ENCODE data around the gene TALDO1. TPM values are rescaled to one million over a fixed set of nuclear protein-coding genes. Genes with fewer than 3 reads are reported as not detected.

Gene TALDO1
- total RNA-seq, 1 experiment from 2014 or later = 268 TPM

DNA sequence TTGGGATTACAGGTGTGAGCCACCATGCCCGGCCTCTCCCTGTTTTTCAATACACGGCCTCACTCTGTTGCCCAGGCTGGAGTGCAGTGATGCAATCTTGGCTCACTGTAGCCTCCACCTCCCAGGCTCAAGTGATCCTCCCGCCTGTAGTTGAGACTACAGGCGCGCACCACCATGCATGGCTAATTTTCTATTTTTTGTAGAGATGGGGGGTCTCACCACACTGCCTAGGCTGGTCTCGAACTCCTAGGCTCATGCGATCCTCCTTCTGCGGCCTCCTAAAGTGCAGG lies 18.5 kb downstream of the TALDO1 start:
- H3K14ac ChIP-seq (ENCODE audit: insufficient read depth, low read length) = no peak overlapping the region
- no peaks in the 10 kb centered on the region for H3K27me3 ChIP-seq (ENCODE audit: insufficient read depth, low read length)
- no peaks in the 10 kb centered on the region for H3K4me1 ChIP-seq (ENCODE audit: insufficient read depth, low read length)
- H3K18ac ChIP-seq (ENCODE audit: insufficient read length, low read depth, low read length) = no peak overlapping the region
- H2BK15ac ChIP-seq (ENCODE audit: low read depth, low read length) = no peak overlapping the region
- DNase-seq = no peak
- H3K9me3 Mint-ChIP-seq = no peaks in the 10 kb centered on the region
- H4K5ac ChIP-seq (ENCODE audit: insufficient read length, low read depth, low read length) = no peak overlapping the region
- H2BK120ac ChIP-seq (ENCODE audit: low read depth, low read length, poor library complexity, severe bottlenecking) = no peak overlapping the region
- no peaks in the 10 kb centered on the region for H3K79me1 ChIP-seq (ENCODE audit: insufficient read depth, low read depth, low read length, poor library complexity, severe bottlenecking)
- peak overlapping the region in 1 of 3 experiments; percentile 47; a peak in 1 of 7 replicates for H3K27ac Mint-ChIP-seq
- H2AK5ac ChIP-seq (ENCODE audit: insufficient read length, low read length) = no peak overlapping the region
- no peak overlapping the region for H2AFZ ChIP-seq (ENCODE audit: low read length)
- peaks cover 22 to 69% (median 59%) of the 10 kb centered on the region in 3 experiments; a peak in 6 of 7 replicates for H3K36me3 Mint-ChIP-seq (ENCODE audit: insufficient read depth in 1 of 3, low read depth in 3 of 3)
- H3K56ac ChIP-seq (ENCODE audit: insufficient read length, low read depth, low read length) = no peak overlapping the region
- no peak overlapping the region for H2BK5ac ChIP-seq (ENCODE audit: insufficient read length, low read length)
- no CpG with 5 or more reads among the region's 8 CpGs for WGBS (ENCODE audit: extremely low coverage, insufficient read length, low lambda C conversion rate)
- TF ChIP-seq, protein P1, sequence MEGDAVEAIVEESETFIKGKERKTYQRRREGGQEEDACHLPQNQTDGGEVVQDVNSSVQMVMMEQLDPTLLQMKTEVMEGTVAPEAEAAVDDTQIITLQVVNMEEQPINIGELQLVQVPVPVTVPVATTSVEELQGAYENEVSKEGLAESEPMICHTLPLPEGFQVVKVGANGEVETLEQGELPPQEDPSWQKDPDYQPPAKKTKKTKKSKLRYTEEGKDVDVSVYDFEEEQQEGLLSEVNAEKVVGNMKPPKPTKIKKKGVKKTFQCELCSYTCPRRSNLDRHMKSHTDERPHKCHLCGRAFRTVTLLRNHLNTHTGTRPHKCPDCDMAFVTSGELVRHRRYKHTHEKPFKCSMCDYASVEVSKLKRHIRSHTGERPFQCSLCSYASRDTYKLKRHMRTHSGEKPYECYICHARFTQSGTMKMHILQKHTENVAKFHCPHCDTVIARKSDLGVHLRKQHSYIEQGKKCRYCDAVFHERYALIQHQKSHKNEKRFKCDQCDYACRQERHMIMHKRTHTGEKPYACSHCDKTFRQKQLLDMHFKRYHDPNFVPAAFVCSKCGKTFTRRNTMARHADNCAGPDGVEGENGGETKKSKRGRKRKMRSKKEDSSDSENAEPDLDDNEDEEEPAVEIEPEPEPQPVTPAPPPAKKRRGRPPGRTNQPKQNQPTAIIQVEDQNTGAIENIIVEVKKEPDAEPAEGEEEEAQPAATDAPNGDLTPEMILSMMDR (conservative IDR thresholded peaks at IDR 0.05) = no peak
- H2BK12ac ChIP-seq (ENCODE audit: insufficient read length, low read depth, low read length) = no peak overlapping the region
- H3K4me2 ChIP-seq (ENCODE audit: insufficient read depth, insufficient read length, low read length) = no peak overlapping the region
- H3K27me3 Mint-ChIP-seq (ENCODE audit: low read depth) = no peaks in the 10 kb centered on the region
- no peak overlapping the region for H4K91ac ChIP-seq (ENCODE audit: insufficient read length, low read depth, low read length)
- H3K4me1 Mint-ChIP-seq = peaks cover 11 to 15% of the 10 kb centered on the region in 2 experiments
- no peaks in the 10 kb centered on the region for H3K79me2 ChIP-seq (ENCODE audit: insufficient read depth, low read length)
- H4K20me1 ChIP-seq (ENCODE audit: control insufficient read depth, insufficient read depth, insufficient read length) = no peaks in the 10 kb centered on the region
- no peak overlapping the region for H3K4ac ChIP-seq (ENCODE audit: low read depth, low read length)
- H2BK20ac ChIP-seq (ENCODE audit: low read depth, low read length, poor library complexity, severe bottlenecking) = no peak overlapping the region
- no peak overlapping the region for H3T11ph ChIP-seq (ENCODE audit: low read length)
- no peak overlapping the region for H3K4me3 Mint-ChIP-seq
- no peak overlapping the region for H3K9ac ChIP-seq (ENCODE audit: extremely low read depth, insufficient read length, low read length)
- no peak overlapping the region for H4K8ac ChIP-seq (replicated peaks; ENCODE audit: insufficient read length, low read depth, low read length)
- no peaks in the 10 kb centered on the region for H3K9me3 ChIP-seq (ENCODE audit: control insufficient read depth, low read depth, low read length)
- H3K23me2 ChIP-seq (ENCODE audit: insufficient read length, low read depth, low read length, poor library complexity, severe bottlenecking) = no peaks in the 10 kb centered on the region
- H3K23ac ChIP-seq (ENCODE audit: insufficient read length, low read depth, low read length) = no peak overlapping the region
- no peak overlapping the region for H3K27ac ChIP-seq (ENCODE audit: insufficient read length, low read depth, low read length)

All from H9 (cell line).